Osteocyte (in vitro differentiated cells): ENCODE measurements around the gene SLC4A7. TPM values are rescaled to one million over a fixed set of nuclear protein-coding genes. Genes with fewer than 3 reads are reported as not detected.
A peak's percentile ranks its signal among the peaks of the same experiment; 100 is the strongest.

Experiments used
- DNase-seq: peaks from one replicate; pipeline ENCODE4 v3.0.0; 2021; ENCODE audit warnings: mixed read lengths; ENCODE audit not compliant: unreplicated experiment; ENCODE audit errors: extremely low spot score
- H3K27ac Mint-ChIP-seq: one replicate; pipeline ENCODE4 v1.8.0; 2021; ENCODE audit warnings: mild to moderate bottlenecking, mixed read lengths; ENCODE audit not compliant: unreplicated experiment
- H3K27me3 Mint-ChIP-seq: one replicate; pipeline ENCODE4 v1.8.0; 2021; ENCODE audit warnings: mixed read lengths; ENCODE audit not compliant: unreplicated experiment
- H3K36me3 Mint-ChIP-seq: one replicate; pipeline ENCODE4 v1.8.0; 2021; ENCODE audit warnings: mixed read lengths; ENCODE audit not compliant: unreplicated experiment
- H3K4me1 Mint-ChIP-seq: one replicate; pipeline ENCODE4 v1.8.0; 2021; ENCODE audit warnings: mixed read lengths; ENCODE audit not compliant: unreplicated experiment
- H3K4me3 Mint-ChIP-seq: one replicate; pipeline ENCODE4 v1.8.0; 2021; ENCODE audit warnings: mild to moderate bottlenecking, moderate library complexity, mixed read lengths; ENCODE audit not compliant: unreplicated experiment
- H3K9me3 Mint-ChIP-seq: one replicate; pipeline ENCODE4 v1.8.0; 2021; ENCODE audit warnings: mixed read lengths; ENCODE audit not compliant: unreplicated experiment
- CTCF ChIP-seq: fragments of 200-600 bp; sonication (generic); IDR thresholded peaks from 2 replicates; pipeline ENCODE4 v1.5.0; 2021; ENCODE audit warnings: antibody characterized with exemption, mild to moderate bottlenecking, moderate library complexity
- total RNA-seq: library from RNA; stranded (reverse); gene quantifications from 2 replicates; pipeline ENCODE4 v1.2.1, GENCODE V29; 2021

Gene SLC4A7
- total RNA-seq, 1 donor from 2014 or later, result 83.7 TPM

DNA sequence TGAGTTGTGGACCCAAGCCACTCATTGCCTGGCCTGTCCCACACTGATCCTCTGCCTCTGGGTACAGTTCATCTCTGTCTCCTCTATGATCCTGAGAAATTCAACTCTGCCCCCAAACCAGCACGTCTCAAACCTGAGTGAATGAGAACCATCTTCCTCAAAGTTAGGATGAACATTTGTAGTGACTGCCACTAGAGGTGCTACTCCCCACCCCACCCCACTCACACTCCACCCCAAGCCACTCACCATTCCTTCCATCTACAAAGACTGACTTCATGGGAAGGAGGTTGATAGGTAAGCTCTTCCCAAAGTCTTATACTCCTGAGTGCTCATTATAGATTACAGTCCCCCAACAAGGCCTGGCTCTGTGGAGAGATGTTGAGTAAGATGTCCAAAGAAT is 158.8 kb downstream of the SLC4A7 start:
- Mint-ChIP-seq H3K4me3 (no peak overlapping the region), H3K4me1 (peaks cover 52% of the 10 kb centered on the region), H3K27ac (peak overlapping the region; percentile 87), H3K36me3 (peaks cover 18% of the 10 kb centered on the region), H3K9me3 (no peaks in the 10 kb centered on the region), H3K27me3 (no peaks in the 10 kb centered on the region)
- no peak for DNase-seq
- peak; percentile 13 for TF ChIP-seq CTCF

GRCh38 chr3:27324686-27325085 is 159.5 kb downstream of the SLC4A7 start:
- DNase-seq, result no peak
- Mint-ChIP-seq H3K4me3 (no peak overlapping the region), H3K9me3 (no peaks in the 10 kb centered on the region), H3K27me3 (no peaks in the 10 kb centered on the region), H3K27ac (peak overlapping the region; percentile 5), H3K36me3 (peaks cover 18% of the 10 kb centered on the region), H3K4me1 (peaks cover 52% of the 10 kb centered on the region)
- no peak for TF ChIP-seq CTCF

- no peak for DNase-seq
- Mint-ChIP-seq H3K9me3 (no peaks in the 10 kb centered on the region), H3K27me3 (no peaks in the 10 kb centered on the region), H3K4me3 (no peak overlapping the region), H3K36me3 (peaks cover 21% of the 10 kb centered on the region), H3K4me1 (peaks cover 49% of the 10 kb centered on the region), H3K27ac (no peak overlapping the region)
- TF ChIP-seq CTCF, result no peak
Measured at GRCh38 chr3:27323087-27323570, 161.1 kb downstream of the SLC4A7 start.

Other genes with a start within 250 kb of the SLC4A7 start
- 6.8 and 10.1 TPM in 2 replicates for gene NEK10, start 115.0 kb downstream of the SLC4A7 start, total RNA-seq
- not detected in 2 replicates for gene EOMES, start 237.9 kb upstream of the SLC4A7 start, total RNA-seq